SJCRH30 (cell line): Measurements from ENCODE around the gene KANK3. TPM values are rescaled to one million over a fixed set of nuclear protein-coding genes. Genes with fewer than 3 reads are reported as not detected.
A peak's percentile ranks its signal among the peaks of the same experiment; 100 is the strongest.
"Not testable (repeated sequence)": the region's sequence is repeated elsewhere in the genome, so short reads cannot be mapped to it uniquely, and the experiment has no call there.

ENCODE experiments used
- DNase-seq, 2 experiments: peaks; one replicate each; pipeline ENCODE4 v3.0.0-alpha.2; 2015 to 2020
- H3K27ac ChIP-seq: fragments of 250-450 bp; sonication (Bioruptor Pico); 2 replicates; pipeline ENCODE4 v1.5.1; 2020; ENCODE audit warnings: mild to moderate bottlenecking, moderate library complexity
- H3K27me3 ChIP-seq: fragments of 250-450 bp; sonication (Bioruptor Pico); 2 replicates; pipeline ENCODE4 v1.5.1; 2020; ENCODE audit warnings: mild to moderate bottlenecking, moderate library complexity
- H3K36me3 ChIP-seq: fragments of 250-450 bp; sonication (Bioruptor Pico); 2 replicates; pipeline ENCODE4 v1.5.1; 2020; ENCODE audit warnings: mild to moderate bottlenecking, moderate library complexity
- H3K4me1 ChIP-seq: fragments of 250-450 bp; sonication (Bioruptor Pico); 2 replicates; pipeline ENCODE4 v1.5.1; 2020; ENCODE audit warnings: mild to moderate bottlenecking, moderate library complexity
- H3K4me3 ChIP-seq: fragments of 250-450 bp; sonication (Bioruptor Pico); 2 replicates; pipeline ENCODE4 v1.5.1; 2020; ENCODE audit warnings: mild to moderate bottlenecking, moderate library complexity
- H3K9me3 ChIP-seq: fragments of 250-450 bp; sonication (Bioruptor Pico); replicated peaks from 2 replicates; pipeline ENCODE4 v1.5.1; 2020; ENCODE audit warnings: mild to moderate bottlenecking, moderate library complexity
- total RNA-seq: library from RNA; depleted of rRNA; stranded (reverse); fragments of >200 nt; shearing (Covaris generic); gene quantifications from 2 replicates; pipeline ENCODE4 v1.2.3, GENCODE V29; 2014

Gene KANK3
- total RNA-seq, 1 experiment from 2014 or later: 0.04 TPM

DNA sequence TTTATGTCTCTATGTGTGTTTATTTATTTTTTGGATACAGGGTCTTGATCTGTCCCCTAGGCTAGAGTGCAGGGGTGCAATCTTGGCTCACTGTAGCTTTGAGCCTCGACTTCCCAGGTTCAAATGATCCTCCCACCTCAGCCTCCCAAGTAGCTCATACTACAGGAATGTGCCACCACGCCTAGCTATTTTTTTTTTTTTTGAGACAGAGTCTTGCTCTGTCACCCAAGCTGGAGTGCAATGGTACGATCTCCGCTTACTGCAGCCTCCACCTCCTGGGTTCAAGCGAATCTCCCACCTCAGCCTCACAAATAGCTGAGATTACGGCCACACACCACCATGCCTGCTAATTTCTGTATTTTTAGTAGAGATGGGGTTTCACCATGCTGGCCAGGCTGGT lies 15.9 kb upstream of the KANK3 start:
- H3K36me3 ChIP-seq: no peaks in the 10 kb centered on the region
- DNase-seq: no peak
- H3K27ac ChIP-seq: no peak overlapping the region
- H3K27me3 ChIP-seq: no peaks in the 10 kb centered on the region
- H3K4me3 ChIP-seq: no peak overlapping the region
- no peaks in the 10 kb centered on the region for H3K9me3 ChIP-seq
- peaks cover 34% of the 10 kb centered on the region for H3K4me1 ChIP-seq

DNA sequence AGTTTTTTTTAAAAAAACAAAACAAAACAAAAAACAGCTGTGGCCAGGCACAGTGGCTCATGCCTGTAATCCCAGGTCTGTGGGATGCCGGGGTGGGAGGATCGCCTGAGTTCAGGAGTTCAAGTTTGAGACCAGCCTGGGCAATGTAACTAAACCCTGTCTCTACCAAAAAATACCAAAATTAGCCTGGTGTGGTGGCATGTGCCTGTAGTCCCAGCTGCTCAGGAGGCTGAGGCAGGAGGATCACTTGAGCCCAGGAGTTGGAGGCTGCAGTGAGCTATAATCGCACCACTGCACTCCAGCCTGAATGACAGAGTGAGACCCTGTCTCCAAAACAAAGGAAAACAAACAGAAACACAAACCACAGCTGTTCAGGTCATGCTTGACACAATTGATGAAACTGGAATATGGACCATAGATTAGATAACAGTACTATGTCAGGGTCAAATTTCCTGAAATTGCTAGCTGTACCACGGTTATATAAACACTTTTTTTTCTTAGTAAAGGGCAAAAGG lies 14.0 kb upstream of the KANK3 start:
- Histone ChIP-seq H3K4me3 (no peak overlapping the region), H3K27ac (peak overlapping the region; percentile 23; the same call in 1 of the 2 replicates), H3K9me3 (no peaks in the 10 kb centered on the region), H3K36me3 (no peaks in the 10 kb centered on the region), H3K27me3 (no peaks in the 10 kb centered on the region), H3K4me1 (peaks cover 31% of the 10 kb centered on the region)
- peak; percentile 68 for DNase-seq

DNA sequence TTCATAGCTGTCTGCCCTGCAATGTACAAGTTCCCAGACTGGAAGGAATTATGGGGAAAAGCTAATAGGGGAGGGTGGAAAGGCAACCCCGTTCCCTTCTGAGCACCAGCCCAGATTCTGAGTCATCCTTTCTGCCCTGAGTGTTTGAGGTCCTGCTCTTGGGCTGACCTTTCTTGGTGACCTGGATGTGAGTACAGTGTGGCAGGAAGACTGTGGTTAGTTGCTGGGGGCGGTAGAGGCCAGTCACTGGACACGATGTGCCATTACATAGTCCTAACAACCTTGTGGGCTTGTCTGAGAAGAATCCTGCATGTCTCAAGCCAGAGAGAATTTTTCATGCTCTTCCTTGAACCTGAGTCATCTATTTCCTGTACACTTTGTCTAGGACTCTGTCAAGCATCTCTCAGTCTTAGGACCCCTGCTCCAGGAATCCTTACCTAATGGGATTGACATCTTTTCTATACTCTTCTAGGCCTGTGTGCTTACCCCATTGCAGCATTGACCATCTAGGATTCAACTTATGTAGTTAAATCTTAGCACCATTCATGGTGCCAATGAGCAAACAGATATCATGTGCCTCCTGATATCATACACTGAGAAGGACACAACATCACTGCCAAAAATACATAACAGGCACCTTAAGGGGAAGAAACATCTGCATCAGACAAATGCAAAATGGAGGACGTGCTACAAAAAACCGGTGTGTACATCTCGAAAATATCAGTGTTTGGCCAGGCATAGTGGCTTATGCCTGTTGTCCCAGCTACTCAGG lies 12.8 kb upstream of the KANK3 start:
- peaks cover 24% of the 10 kb centered on the region for H3K4me1 ChIP-seq
- H3K9me3 ChIP-seq: no peaks in the 10 kb centered on the region
- no peaks in the 10 kb centered on the region for H3K36me3 ChIP-seq
- DNase-seq: peak; percentile 47 to 58
- no peaks in the 10 kb centered on the region for H3K27me3 ChIP-seq
- H3K27ac ChIP-seq: no peak overlapping the region
- no peak overlapping the region for H3K4me3 ChIP-seq

DNA sequence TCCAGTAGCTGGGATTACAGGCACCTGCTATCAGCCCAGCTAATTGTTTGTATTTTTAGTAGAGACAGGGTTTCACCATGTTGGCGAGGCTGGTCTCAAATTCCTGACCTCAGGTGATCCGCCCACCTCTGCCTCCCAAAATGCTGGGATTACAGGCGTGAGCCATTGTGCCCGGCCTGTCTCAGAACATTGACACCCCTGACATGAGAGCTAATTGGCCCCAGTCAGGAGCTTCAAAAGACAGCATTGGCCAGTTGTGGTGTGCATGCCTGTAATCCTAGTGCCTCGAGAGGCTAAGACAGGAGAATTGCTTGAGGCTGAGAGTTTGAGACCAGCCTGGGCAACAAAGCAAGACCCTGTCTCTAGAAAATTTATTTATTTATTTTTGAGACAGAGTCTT lies 9.8 kb upstream of the KANK3 start:
- peaks cover 24% of the 10 kb centered on the region for H3K4me1 ChIP-seq
- H3K4me3 ChIP-seq, H3K27ac ChIP-seq, DNase-seq, H3K36me3 ChIP-seq, H3K9me3 ChIP-seq, H3K27me3 ChIP-seq: not testable (repeated sequence)

DNA sequence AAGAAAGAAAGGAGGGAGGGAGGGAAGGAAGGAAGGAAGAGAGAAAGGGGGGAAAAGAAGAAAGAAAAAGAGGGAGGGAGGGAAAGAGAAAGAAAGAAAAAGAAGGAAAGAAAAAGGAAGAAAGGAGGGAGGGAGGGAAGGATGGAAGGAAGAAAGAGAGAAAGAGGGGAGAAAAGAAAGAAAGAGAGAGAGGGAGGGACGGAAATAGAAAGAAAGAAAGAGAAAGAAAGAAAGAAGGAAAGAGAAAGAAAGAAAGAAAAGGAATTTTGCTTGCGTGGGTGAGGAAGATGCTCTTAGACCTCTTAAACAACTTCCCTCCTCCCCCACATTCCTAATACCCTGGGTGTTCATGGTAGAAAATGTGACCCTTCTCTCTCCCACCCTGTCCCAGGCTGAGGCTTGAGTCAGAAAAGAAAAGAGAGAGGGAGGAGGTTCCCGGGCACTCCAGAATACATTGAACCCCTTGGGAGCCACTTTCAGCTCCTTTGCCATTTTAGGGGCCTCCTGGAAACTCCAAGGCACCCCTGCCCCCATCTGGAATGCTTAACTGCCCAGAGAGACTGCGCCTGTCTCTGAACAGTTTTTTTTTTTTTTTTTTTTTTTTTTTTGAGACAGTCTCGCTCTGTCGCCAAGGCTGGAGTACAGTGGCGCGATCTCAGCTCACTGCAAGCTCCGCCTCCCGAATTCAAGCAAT lies 9.2 kb upstream of the KANK3 start:
- no peaks in the 10 kb centered on the region for H3K36me3 ChIP-seq
- no peaks in the 10 kb centered on the region for H3K27me3 ChIP-seq
- DNase-seq: no peak
- no peaks in the 10 kb centered on the region for H3K9me3 ChIP-seq
- peaks cover 21% of the 10 kb centered on the region for H3K4me1 ChIP-seq
- H3K27ac ChIP-seq: no peak overlapping the region
- H3K4me3 ChIP-seq: no peak overlapping the region

DNA sequence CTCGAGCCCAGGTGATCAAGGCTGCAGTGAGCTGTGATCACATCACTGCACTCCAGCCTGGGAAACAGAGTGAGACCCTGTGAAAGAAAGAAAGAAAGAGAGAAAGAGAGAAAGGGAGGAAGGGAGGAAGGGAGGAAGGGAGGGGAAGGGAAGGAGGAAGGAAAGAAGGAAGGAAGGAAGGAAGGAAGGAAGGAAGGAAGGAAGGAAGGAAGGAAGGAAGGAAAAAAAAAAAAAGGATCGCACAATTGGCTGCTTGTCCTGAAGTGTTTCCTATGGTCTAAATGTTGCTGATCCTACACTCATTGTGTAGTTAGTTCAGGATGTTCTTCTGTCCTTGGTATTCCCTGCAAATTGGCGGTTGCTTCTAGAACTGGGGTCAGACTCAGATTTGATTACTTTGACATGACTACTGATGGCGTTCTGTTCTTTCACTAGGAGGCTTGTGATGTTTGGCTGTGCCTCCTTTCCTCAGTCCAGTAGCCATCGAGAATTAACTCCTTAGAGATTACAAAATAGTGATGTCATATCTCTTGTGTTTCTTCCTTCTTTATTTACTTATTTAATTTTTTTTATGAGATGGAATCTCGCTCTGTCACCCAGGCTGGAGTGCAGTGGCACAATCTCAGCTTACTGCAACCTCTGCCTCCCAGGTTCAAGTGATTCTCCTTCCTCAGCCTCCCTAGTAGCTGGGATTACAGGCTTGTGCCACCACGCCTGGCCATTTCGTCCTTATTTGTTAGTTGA lies 6.7 kb upstream of the KANK3 start:
- not testable (repeated sequence) for H3K9me3 ChIP-seq, H3K36me3 ChIP-seq, H3K4me3 ChIP-seq, H3K27ac ChIP-seq, H3K4me1 ChIP-seq, H3K27me3 ChIP-seq, DNase-seq

DNA sequence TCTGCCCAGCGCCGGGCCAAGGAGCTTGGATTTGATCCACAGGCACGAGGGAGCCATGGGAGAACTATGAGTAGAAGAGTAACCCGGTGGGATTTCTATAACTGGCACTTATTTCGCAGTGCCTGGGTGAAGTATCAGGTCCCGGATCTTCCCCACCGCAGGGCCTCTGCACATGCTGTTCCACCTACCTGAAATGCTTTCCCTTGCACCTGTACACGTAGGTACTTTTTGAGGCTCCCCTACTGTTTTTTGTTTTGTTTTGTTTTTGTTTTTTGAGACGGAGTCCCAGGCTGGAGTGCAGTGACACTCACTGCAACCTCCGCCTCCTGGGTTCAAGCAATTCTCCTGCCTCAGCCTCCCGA lies 402 bp upstream of the KANK3 start:
- no peaks in the 10 kb centered on the region for H3K27me3 ChIP-seq

DNA sequence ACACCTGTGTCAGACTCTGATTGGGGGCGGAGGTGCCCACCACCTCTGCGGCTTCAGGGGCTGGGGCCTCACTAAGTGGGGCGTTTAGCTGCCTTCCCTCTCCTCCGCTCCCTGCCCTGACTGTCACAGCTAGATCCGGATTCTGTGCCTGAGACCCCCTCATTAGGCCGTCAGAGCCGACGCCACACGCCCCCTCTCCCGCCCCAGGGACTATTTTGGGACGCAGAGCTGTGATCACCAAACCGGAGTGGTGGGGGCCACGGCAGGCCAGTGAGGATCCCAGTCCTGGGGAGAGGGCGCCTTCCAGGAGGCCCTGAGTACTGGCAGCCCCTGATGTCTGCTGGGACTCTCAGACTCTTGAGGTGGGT lies 762 bp downstream of the KANK3 start:
- Histone ChIP-seq H3K9me3 (no peaks in the 10 kb centered on the region), H3K36me3 (no peaks in the 10 kb centered on the region), H3K4me1 (peaks cover 12% of the 10 kb centered on the region; the same call in 1 of the 2 replicates), H3K27me3 (no peaks in the 10 kb centered on the region), H3K4me3 (no peak overlapping the region), H3K27ac (no peak overlapping the region)
- no peak for DNase-seq

More for the DNA sequence above, 402 bp upstream of the KANK3 start:
- peaks cover 10% of the 10 kb centered on the region; the same call in 1 of the 2 replicates for H3K4me1 ChIP-seq
- no peak overlapping the region for H3K4me3 ChIP-seq
- no peak for DNase-seq
- no peaks in the 10 kb centered on the region for H3K36me3 ChIP-seq
- H3K9me3 ChIP-seq: no peaks in the 10 kb centered on the region
- H3K27ac ChIP-seq: no peak overlapping the region

DNA sequence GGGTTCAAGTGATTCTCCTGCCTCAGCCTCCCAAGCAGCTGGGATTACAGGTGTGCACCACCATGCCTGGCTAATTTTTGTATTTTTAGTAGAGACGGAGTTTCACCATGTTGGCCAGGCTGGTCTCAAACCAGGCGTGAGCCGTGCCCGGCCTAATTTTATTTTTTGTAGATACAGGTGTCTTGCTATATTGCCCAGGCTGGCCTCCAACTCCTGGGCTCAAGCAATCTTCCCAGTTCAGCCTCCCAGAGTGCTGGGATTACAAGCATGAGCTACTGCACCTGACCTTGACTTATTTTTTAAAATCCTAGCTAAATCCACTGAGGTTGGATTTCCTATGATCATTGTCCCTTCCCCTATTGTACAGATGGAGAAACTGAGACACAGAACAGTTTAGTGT lies 1.6 kb downstream of the KANK3 start:
- not testable (repeated sequence) for H3K27ac ChIP-seq, H3K4me3 ChIP-seq, DNase-seq, H3K9me3 ChIP-seq, H3K27me3 ChIP-seq, H3K36me3 ChIP-seq
- H3K4me1 ChIP-seq: peaks cover 13% of the 10 kb centered on the region; the same call in 1 of the 2 replicates

DNA sequence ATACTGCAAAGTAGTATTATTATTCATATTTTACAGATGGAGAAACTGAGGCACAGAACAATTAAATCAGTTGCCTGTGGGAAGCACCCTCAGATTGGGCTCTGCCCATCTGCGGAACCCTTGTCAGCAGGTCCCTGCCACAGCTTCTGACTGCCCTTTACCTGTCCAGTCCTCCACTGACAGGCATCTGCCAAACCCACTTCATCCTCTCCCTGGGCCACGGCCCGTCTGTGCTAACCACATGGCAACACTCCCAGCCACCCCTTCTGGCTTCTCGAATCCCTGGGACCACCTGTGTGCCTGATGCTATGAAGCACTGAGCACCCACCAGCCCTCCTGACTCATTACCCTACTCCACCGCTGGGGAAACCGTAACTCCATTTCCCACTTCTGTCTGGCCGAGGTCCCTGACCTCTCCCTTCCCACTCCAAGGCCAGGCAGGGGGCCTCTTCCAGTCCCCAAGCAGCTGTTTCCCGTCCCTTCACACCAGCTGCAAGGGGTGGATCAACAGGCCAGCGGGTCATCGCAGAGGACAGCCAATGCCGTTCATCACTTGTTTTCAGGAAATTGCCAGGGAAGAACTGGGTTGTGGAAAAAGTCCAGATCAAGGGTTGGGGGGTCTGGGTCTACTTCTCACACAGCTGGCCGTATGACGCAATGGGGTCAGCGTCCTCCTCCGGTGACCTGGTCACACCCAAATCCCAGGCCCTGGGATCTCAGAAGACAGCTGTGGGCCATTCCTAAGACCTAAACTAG lies 2.5 kb downstream of the KANK3 start:
- H3K27ac ChIP-seq: no peak overlapping the region
- H3K9me3 ChIP-seq: no peaks in the 10 kb centered on the region
- peaks cover 13% of the 10 kb centered on the region; the same call in 1 of the 2 replicates for H3K4me1 ChIP-seq
- DNase-seq: peak; percentile 65 to 69
- no peaks in the 10 kb centered on the region for H3K27me3 ChIP-seq
- H3K4me3 ChIP-seq: no peak overlapping the region
- no peaks in the 10 kb centered on the region for H3K36me3 ChIP-seq

DNA sequence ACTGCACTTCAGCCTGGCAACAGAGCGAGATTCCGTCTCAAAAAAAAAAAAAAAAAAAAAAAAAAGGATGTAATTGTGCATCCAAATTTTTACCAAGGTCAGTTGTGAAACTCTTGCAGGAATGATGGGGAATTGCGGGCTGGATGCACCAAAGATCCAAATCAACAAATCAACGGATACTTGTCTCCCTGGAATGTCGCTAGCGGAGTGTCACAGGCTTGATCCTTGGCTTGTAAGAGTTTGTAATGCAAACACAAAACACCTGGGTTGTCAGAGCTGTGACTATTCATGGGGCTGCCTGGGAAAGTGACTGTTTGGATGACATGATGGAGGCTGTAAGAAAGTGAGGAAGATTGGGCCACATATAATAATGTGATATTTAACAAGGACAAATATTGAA lies 4.2 kb downstream of the KANK3 start:
- H3K27ac ChIP-seq: no peak overlapping the region
- DNase-seq: no peak
- H3K4me3 ChIP-seq: no peak overlapping the region
- H3K27me3 ChIP-seq: no peaks in the 10 kb centered on the region
- no peaks in the 10 kb centered on the region for H3K9me3 ChIP-seq
- no peaks in the 10 kb centered on the region for H3K36me3 ChIP-seq
- H3K4me1 ChIP-seq: peaks cover 13% of the 10 kb centered on the region; the same call in 1 of the 2 replicates

DNA sequence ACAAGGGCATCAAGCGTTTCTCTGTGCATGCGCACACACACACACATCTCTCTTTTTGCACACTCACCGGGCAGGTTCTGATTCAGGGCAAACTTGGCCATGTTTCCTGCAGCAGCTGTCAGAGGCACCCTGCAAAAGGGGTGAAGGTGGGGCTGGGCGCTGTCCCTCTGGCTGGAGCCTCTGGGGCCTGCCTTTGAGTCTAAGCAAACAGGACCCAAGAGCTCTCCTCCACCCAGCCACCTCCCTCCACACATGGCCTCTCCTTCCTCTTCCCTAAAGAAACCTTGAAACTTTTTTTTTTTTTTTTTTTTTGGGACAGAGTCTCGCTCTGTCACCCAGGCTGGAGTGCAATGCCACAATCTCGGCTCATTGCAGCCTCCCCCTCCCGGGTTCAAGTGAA lies 5.3 kb downstream of the KANK3 start:
- Histone ChIP-seq H3K36me3 (no peaks in the 10 kb centered on the region), H3K4me3 (no peak overlapping the region), H3K4me1 (peaks cover 13% of the 10 kb centered on the region; the same call in 1 of the 2 replicates), H3K27ac (no peak overlapping the region), H3K9me3 (no peaks in the 10 kb centered on the region), H3K27me3 (no peaks in the 10 kb centered on the region)
- no peak for DNase-seq

DNA sequence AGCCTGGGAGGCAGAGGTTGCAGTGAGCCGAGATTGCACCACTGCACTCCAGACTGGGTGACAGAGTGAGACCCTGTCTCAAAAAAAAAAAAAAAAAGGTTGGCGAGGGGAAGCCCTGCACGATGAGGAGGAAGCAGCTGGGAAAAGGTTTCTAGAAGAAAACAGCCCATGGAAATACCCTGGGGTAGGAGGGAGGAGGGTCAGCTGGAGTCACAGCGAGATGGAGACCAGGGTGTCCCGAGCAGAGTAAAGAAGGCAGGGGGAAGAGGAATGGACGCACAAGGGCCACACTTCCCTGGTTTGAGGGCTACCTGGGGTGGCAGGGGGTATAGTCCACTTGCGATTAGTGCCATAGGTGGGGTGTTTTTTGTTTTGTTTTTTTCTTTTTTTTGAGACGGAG lies 6.4 kb downstream of the KANK3 start:
- no peaks in the 10 kb centered on the region for H3K36me3 ChIP-seq
- H3K27me3 ChIP-seq: no peaks in the 10 kb centered on the region
- H3K9me3 ChIP-seq: no peaks in the 10 kb centered on the region
- no peak overlapping the region for H3K27ac ChIP-seq
- H3K4me3 ChIP-seq: no peak overlapping the region
- DNase-seq: no peak
- H3K4me1 ChIP-seq: peaks cover 13% of the 10 kb centered on the region; the same call in 1 of the 2 replicates

DNA sequence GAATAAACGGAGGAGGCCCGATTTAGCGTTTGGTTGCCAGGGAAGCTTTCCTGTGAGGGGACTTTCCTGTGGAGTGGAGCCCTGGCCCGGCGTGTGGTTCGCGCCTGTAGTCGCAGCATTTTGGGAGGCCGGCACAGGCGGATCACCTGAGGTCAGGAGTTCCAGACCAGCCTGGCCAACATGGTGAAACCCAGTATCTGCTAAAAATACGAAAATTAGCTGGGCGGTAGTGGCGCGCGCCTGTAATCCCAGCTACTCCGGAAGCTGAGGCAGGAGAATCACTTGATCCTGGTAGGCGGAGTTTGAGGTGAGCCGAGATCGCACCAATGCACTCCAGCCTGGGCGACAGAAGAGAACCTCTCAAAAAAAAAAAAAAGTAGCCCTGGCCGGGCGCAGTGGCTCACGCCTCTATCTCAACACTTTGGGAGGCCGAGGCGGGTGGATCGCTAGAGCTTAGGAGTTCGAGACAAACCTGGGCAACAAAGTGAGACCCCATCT lies 6.9 kb downstream of the KANK3 start:
- no peaks in the 10 kb centered on the region for H3K27me3 ChIP-seq
- no peaks in the 10 kb centered on the region for H3K9me3 ChIP-seq

More for the DNA sequence above, 6.9 kb downstream of the KANK3 start:
- Histone ChIP-seq H3K27ac (no peak overlapping the region), H3K4me3 (no peak overlapping the region), H3K36me3 (no peaks in the 10 kb centered on the region), H3K4me1 (peaks cover 12% of the 10 kb centered on the region; the same call in 1 of the 2 replicates)
- no peak for DNase-seq
